Measurements from ENCODE around the gene ARFGAP1.

Gene ARFGAP1

DNA sequence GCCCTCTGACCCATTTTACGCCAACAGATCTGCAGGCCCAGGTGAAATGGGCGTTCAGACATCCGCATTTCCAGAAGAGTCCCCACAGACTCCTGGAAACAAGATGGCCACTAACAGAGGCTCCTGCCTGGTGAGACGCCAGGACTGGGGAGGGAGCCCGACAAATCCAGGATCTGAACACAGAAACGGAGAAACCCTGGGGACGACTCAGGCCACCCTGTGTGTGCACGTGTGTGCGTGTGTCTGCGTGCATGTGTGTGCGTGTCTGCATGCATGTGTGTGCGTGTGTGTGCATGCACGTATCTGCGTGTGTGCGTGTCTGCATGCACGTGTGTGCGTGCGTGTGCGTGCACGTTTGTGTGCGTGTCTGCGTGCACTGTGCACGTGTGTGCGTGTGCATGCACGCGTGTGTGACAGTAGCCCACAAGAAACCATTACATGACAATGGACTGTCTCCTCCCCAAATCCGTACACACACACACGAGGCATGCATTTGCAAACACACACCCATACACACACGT, 63.7 kb downstream of the ARFGAP1 start:
- DNase-seq, result no peak

DNA sequence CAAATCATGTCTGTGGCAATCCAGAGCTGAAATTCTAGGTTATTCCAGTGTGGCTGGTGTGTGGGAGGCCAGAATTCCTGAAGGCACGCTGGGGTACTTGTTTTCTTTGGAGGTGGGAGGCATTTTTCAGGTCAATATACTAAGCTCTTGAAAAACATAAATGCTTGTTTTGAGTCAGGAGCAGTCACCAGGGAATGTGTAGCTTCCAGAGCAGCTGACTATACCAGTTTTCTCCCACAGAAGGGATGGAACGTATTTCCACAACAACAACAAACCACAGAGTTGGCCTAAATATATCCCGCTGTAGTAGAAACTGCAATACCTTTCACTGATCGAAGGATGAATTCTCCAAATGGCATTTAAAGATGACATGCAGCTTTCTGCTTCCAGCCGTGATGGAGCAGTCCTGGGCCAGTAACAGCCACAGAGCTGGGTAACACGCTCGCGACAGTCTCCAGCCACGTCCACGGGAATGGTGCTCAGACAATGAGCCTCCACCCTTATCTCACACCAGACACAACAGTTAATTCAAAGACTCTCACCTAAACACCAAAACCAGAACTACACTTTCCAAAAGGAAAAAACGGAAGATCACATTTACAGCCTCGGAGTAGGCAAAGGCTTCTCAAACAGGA, 65.3 kb downstream of the ARFGAP1 start:
- no peak for DNase-seq
